Activated CD8-positive, alpha-beta memory T cell treated with anti-CD3 and anti-CD28 coated beads for 48 hours (primary cell): ENCODE results near the gene TSPOAP1.

Source experiments
- DNase-seq, 3 experiments: peaks; one replicate each; pipeline ENCODE4 v3.0.0-alpha.2; 2020; ENCODE audit warnings: low read depth in 2 of 3, low spot score in 2 of 3

Gene TSPOAP1

DNA sequence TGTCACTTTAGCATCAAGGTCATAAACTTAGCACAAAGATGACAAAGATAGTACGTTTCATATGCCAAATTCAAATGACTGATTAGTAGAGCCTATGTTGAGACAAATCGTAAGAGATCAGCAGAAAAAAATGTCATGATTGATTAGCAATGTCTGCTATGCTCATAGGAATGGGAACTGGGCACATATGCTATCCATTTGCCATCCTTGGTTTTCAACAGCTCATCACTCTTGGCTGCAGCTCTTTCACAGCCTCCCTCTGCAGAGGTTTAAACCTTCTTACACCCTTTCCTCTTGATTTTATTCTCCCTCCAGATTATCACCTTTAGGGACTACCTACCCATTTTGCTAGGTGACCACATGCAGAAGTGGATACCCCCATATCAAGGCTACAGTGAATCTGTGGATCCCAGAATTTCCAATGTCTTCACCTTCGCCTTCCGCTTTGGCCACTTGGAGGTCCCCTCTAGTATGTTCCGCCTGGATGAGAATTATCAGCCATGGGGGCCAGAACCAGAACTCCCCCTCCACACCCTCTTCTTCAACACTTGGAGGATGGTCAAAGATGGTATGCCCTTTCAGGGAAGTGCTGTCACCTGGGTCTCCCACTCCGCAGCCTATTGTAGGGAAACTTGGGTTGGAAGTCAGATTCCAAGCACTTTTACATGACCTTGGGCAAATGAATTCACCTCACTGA, 64.0 kb downstream of the TSPOAP1 start:
- no peak for DNase-seq

DNA sequence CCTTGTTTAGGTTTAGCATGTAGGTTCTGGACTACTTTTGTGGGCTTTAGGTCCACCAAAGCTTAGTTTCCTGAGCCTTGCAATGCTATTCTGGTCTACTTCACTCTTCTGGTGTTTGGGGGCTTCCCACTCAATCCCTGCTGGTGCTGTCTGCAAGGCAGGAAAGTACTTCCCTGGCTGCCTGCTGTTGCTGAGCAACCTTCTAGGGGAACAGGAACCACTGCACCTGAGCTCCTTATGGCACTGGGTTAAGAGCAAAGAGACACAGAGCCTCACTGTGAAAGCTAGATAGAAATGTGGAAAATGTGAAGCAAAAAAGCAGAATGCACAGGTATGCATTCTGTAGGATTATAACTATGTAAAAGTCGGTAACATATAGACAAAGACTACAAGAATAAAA, 64.8 kb downstream of the TSPOAP1 start:
- DNase-seq: no peak

GRCh38 chr17:58262149-58262548, 66.4 kb downstream of the TSPOAP1 start:
- no peak for DNase-seq

DNA sequence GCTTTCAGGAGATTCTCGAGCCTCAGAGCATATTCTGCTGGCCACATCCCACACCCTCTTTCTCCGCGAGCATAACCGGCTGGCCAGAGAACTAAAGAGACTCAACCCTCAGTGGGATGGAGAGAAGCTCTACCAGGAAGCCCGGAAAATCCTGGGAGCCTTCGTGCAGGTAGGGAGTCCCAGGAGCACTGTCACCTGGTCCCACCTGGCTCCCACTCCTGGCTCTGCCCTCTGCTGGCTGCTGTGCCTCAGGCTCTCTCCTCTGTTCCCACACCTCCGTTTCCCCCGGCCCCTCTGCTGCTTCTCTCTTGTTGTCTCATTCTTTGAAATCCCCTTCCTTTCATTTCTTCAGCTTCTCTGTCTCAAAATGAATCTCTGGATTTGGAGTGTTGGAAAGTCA, 73.8 kb downstream of the TSPOAP1 start:
- DNase-seq: no peak

DNA sequence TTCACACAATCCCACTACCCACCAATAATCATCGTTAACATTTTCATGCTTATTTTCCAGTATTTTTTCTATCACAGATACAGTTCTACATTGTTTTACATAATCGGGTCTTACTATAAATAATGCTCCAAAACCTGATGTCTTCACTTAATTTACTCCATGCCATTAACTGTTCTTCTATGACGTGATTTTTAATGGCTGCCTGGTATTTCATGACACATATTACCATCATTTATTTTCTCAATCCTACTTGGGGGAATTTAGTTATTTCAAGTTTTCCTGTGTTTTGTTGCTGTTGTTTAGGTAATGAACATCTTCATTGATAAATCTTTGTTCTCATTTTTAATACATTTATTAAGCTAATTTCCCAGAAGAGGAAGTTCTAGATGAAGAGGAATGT, 75.5 kb downstream of the TSPOAP1 start:
- no peak for DNase-seq

- no peak for DNase-seq
These were observed 76.5 kb downstream of the TSPOAP1 start for GRCh38 chr17:58252141-58252540.
